Astrocyte (in vitro differentiated cells and primary cell): Measurements from ENCODE around the gene PCDH7.

Experiments used
- CTCF ChIP-seq: IDR thresholded peaks from 2 replicates; pipeline ENCODE4 v1.5.1; 2011; ENCODE audit warnings: low read depth, mild to moderate bottlenecking, inconsistent platforms, low read length, moderate library complexity; ENCODE audit not compliant: insufficient read depth
- EZH2 ChIP-seq: IDR thresholded peaks from 2 replicates; pipeline ENCODE4 v1.6.1; 2012; ENCODE audit warnings: mild to moderate bottlenecking, low read length, inconsistent platforms; ENCODE audit not compliant: insufficient read depth

GRCh38 chr4:30720661-30721184, 554 bp downstream of the PCDH7 start:
- no peak for TF ChIP-seq EZH2
- no peak for TF ChIP-seq CTCF
